BJ (cell line): ENCODE data around the gene SAMD4B. TPM values are rescaled to one million over a fixed set of nuclear protein-coding genes. Genes with fewer than 3 reads are reported as not detected.

ENCODE experiments used
- CTCF ChIA-PET: fragments of 350-600 bp; formaldehyde crosslinking; extraction: SDS; loops from one replicate; lab custom pipeline; 2021; ENCODE audit warnings: antibody characterized with exemption, inconsistent platforms; lab: Yijun Ruan, JAX
- POLR2A ChIA-PET: fragments of 300-600 bp; sonication (Branson Sonifier 250); formaldehyde crosslinking; extraction: SDS; loops from one replicate; lab custom pipeline; 2021; ENCODE audit warnings: antibody characterized with exemption; lab: Charles Lee
- DNase-seq: peaks from one replicate; pipeline ENCODE4 v3.0.0-alpha.2; 2011; ENCODE audit warnings: low read depth
- H3K27me3 ChIP-seq: 2 replicates; pipeline ENCODE4 v1.6.0; 2011; ENCODE audit warnings: low read length; ENCODE audit not compliant: control insufficient read depth, insufficient read depth
- H3K36me3 ChIP-seq: 2 replicates; pipeline ENCODE4 v1.5.1; 2011; ENCODE audit warnings: low read length; ENCODE audit not compliant: control insufficient read depth, insufficient read depth
- H3K4me3 ChIP-seq: 2 replicates; pipeline ENCODE4 v1.5.1; 2011; ENCODE audit warnings: low read depth, mild to moderate bottlenecking, control low read depth, low read length
- polyA plus RNA-seq: library from polyadenylated mRNA; depleted of rRNA; stranded (reverse); fragments of >200 nt; gene quantifications from 2 replicates; pipeline ENCODE4 v1.2.3, GENCODE V29; 2011
- TF ChIP-seq, protein P1 (sequence below): IDR thresholded peaks from 2 replicates; pipeline ENCODE4 v1.5.1; 2011; ENCODE audit warnings: low read depth, mild to moderate bottlenecking, control low read depth, inconsistent platforms, low read length, moderate library complexity; ENCODE audit not compliant: insufficient read depth

Gene SAMD4B
- polyA plus RNA-seq, 1 experiment: 75.7 TPM

DNA sequence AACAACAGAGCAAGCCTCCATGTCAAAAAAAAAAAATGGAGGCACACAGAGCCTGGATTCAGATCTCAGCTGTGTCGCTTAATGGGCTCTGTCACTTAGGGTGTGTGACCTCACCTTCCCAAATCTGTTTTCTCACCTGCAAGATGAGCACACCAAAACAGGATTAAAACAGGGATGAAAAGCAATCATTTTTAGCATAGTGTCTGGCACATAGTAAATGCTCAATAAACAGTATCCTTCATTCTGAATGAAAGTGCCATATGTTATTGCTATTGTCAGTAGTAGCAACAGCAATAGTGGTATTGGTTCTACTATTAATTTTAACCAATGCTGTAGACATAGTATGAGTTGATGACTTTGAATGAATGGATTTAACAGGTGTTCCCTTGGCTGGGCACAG is 23.3 kb downstream of the SAMD4B start:
- TF ChIP-seq, protein P1, sequence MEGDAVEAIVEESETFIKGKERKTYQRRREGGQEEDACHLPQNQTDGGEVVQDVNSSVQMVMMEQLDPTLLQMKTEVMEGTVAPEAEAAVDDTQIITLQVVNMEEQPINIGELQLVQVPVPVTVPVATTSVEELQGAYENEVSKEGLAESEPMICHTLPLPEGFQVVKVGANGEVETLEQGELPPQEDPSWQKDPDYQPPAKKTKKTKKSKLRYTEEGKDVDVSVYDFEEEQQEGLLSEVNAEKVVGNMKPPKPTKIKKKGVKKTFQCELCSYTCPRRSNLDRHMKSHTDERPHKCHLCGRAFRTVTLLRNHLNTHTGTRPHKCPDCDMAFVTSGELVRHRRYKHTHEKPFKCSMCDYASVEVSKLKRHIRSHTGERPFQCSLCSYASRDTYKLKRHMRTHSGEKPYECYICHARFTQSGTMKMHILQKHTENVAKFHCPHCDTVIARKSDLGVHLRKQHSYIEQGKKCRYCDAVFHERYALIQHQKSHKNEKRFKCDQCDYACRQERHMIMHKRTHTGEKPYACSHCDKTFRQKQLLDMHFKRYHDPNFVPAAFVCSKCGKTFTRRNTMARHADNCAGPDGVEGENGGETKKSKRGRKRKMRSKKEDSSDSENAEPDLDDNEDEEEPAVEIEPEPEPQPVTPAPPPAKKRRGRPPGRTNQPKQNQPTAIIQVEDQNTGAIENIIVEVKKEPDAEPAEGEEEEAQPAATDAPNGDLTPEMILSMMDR: no peak
- H3K36me3 ChIP-seq: peaks cover 12% of the 10 kb centered on the region

DNA sequence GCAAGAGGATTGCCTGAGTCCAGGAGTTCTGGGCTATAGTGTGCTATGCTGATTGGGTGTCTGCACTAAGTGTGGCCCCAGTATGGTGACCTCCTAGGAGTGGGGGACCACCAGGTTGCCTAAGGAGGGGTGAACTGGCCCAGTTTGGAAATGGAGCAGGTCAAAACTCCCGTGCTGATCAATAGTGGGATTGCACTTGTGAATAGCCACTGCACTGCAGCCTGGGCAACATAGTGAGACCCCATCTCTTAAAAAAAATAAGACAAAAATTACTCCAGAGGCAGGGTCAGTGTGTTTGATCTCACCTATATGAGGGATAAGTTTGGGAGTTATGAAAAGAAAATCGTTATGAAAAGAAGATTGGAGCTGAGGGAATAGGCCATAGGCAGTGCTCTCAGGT is 27.0 kb downstream of the SAMD4B start:
- ChIA-PET POLR2A (no interaction called here), CTCF (interaction anchor here (0.5 to 1.7 kb wide), 4 partner anchors 13 to 407 kb away, joined by 3 to 6 read pairs (median 4); no protein-coding TSS in a partner anchor)
- no peak for DNase-seq
- H3K4me3 ChIP-seq: no peak overlapping the region
- TF ChIP-seq, protein P1: no peak
- H3K36me3 ChIP-seq: peaks cover 19% of the 10 kb centered on the region
- no peaks in the 10 kb centered on the region for H3K27me3 ChIP-seq

More for the DNA sequence above, 23.3 kb downstream of the SAMD4B start:
- CTCF ChIA-PET: no interaction called here
- Histone ChIP-seq H3K4me3 (no peak overlapping the region), H3K27me3 (no peaks in the 10 kb centered on the region)
- DNase-seq: no peak
- POLR2A ChIA-PET: no interaction called here

DNA sequence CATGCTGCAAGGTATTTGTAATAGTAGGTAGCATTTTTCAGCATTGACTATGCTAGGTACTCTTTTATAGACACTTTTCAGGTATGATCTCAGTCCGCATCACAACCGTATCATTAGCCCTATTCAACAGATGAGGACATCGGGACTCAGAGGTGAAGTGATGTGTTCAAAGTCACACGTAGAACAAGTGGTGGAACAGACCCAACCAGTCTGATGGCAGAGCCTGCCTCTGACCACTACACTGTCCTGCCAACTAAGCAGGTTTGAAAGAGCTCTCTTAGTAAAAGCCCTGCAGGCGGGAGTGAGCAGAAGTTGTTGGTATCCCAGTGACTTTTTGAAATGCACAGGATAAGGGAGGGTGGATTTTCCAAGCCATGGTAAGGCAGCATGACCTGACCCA is 28.5 kb downstream of the SAMD4B start:
- H3K27me3 ChIP-seq: no peaks in the 10 kb centered on the region
- CTCF ChIA-PET: interaction anchor here (1.7 kb wide), 1 partner anchor 20 kb away, joined by 6 read pairs; no protein-coding TSS in a partner anchor
- POLR2A ChIA-PET: no interaction called here
- H3K4me3 ChIP-seq: no peak overlapping the region
- peaks cover 22% of the 10 kb centered on the region for H3K36me3 ChIP-seq
- TF ChIP-seq, protein P1: no peak
- no peak for DNase-seq

DNA sequence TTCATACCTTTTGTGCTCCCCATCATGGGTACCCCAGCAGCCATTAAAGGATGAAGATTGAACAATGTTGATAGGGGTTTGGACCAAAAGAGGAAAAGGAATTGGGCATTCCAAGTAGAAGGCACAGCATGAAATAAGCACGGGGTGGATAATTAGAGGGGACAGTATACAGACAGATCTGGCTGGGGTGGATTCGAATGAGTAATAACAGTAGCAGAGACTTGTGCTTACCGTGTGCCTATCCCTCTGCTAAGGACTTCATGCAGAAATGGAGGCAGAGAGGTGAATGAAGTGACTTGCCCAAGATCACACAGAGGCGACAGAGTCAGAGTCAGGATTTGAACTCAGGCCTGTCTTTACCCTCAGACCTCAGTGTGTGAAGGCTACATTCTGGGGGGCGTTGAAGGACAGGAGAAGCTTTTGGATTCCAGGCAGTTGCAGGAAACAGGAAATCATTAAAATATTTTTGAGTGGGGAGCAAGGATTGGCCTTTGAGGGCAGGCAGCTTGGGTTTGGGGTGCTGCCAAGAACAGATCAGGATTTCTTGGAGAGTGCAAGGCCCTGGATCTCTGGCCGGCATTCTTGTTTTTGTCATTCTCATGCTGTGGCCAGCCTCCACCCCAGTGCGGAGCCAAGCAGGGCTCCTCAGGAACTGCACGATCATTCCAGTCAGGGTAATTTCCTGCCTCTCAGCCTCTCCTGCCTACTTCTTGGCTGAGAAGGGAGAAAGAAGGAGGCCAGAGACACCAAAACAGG is 30.0 kb downstream of the SAMD4B start:
- peak; percentile 89 for DNase-seq
- TF ChIP-seq, protein P1: no peak
- Histone ChIP-seq H3K27me3 (no peaks in the 10 kb centered on the region), H3K4me3 (no peak overlapping the region), H3K36me3 (peaks cover 36% of the 10 kb centered on the region)
- CTCF ChIA-PET: interaction anchor here (1.0 to 1.3 kb wide), 3 partner anchors 9 to 40 kb away, joined by 3 to 4 read pairs (median 3); no protein-coding TSS in a partner anchor
- POLR2A ChIA-PET: interaction anchor here (0.6 to 0.9 kb wide), 2 partner anchors 9 to 36 kb away, joined by 3 read pairs; no protein-coding TSS in a partner anchor

DNA sequence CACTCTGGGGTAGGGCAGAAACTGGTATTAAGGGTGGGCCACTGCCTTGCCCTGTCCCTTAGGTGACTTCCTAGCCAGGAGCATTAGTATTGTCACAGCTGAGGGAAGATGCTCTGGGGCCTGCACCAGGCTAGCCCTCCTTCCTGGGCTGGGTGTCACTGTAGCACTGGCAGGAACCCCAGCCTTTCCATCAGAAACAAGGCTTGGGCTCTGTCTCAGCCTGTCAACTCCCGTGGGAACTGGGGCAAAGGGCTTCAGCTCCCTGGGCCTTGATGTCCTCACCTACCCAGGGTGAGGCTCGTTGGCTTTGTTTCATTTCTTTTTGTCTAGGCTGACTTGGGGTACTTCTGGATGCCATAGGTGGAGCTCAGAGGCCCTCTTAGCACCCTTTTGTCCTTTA is 30.7 kb downstream of the SAMD4B start:
- TF ChIP-seq, protein P1: no peak
- ChIA-PET CTCF (interaction anchor here (1.0 to 1.3 kb wide), 4 partner anchors 9 to 39 kb away, joined by 3 to 4 read pairs (median 3); no protein-coding TSS in a partner anchor), POLR2A (interaction anchor here (0.6 to 0.9 kb wide), 2 partner anchors 10 to 36 kb away, joined by 3 read pairs; no protein-coding TSS in a partner anchor)
- Histone ChIP-seq H3K27me3 (no peaks in the 10 kb centered on the region), H3K36me3 (peaks cover 43% of the 10 kb centered on the region), H3K4me3 (no peak overlapping the region)
- DNase-seq: no peak
